Upper lobe of left lung (tissue), 4 donors: ENCODE measurements around the gene GNG7.

ENCODE experiments used
- EP300 ChIP-seq, 4 donors: sonication (generic); formaldehyde crosslinking; IDR thresholded peaks; one replicate each; pipeline ENCODE4 v1.5.1; 2017; ENCODE audit warnings: antibody characterized with exemption in 4 of 4, control low read depth in 2 of 4
- POLR2A ChIP-seq, 4 donors: fragments of 450-650 bp; IDR thresholded peaks; one replicate each; pipeline ENCODE4 v1.5.1; 2016 to 2017; ENCODE audit warnings: antibody characterized with exemption in 4 of 4, mild to moderate bottlenecking in 2 of 4
- POLR2AphosphoS5 ChIP-seq, 2 donors: sonication (generic); formaldehyde crosslinking; IDR thresholded peaks; one replicate each; pipeline ENCODE4 v1.5.1; 2017; ENCODE audit warnings: antibody characterized with exemption in 2 of 2
- TF ChIP-seq, protein P1 (sequence below), 6 experiments: fragments of 450-650 bp in 4 of 6; fragments of 200-600 bp in 2 of 6; sonication (generic) in 2 of 6; IDR thresholded peaks; one replicate each; pipeline ENCODE4 v1.5.1; 2016 to 2019; ENCODE audit warnings: antibody characterized with exemption in 6 of 6

DNA sequence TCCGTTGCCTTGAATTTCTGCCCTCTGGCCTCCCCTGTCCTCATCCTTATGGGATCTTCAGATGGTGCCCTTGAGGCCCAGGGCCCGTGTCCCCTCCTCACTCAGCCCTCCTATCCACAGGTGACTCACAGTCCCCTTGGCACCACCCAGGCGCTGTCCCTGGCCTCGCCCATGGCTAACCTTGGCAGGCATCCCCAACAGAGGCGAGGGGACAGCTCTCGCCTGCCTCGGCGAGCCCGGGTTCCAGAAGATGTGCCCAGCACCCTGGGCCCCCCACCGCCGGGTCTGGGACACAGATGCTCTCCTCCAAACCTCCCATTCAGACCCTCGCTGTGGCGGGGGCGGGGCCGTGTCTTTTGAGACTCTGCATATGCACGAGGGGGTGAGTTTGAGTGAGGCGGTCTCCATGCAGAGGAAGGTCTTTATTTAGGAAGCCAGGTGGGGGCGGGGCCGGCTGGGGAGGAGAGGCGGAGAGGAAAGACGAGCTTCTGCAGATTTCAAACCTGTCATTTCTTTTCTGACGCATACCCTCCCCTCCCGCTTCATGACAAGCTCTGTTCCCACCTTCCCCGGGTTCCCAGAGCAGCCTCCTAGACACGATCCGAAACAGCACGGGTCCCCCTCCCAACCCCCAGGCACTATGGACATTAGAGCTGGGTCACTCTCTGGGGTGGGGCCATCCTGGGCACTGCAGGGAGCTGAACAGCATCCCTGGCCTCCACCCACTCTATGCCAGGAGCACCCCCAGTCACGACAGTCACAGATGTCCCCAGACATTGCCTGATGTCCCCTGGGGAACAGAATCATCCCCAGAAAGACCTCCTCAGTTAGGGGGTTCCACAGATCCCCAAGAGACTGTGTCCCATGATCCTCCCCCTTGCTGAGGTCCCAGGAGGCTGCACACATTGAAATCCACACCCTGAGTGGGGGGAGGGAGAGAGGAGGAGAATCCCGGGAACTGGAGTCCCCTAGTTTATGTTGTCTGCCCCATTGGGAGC lies 48.5 kb downstream of the GNG7 start:
- TF ChIP-seq, protein P1, sequence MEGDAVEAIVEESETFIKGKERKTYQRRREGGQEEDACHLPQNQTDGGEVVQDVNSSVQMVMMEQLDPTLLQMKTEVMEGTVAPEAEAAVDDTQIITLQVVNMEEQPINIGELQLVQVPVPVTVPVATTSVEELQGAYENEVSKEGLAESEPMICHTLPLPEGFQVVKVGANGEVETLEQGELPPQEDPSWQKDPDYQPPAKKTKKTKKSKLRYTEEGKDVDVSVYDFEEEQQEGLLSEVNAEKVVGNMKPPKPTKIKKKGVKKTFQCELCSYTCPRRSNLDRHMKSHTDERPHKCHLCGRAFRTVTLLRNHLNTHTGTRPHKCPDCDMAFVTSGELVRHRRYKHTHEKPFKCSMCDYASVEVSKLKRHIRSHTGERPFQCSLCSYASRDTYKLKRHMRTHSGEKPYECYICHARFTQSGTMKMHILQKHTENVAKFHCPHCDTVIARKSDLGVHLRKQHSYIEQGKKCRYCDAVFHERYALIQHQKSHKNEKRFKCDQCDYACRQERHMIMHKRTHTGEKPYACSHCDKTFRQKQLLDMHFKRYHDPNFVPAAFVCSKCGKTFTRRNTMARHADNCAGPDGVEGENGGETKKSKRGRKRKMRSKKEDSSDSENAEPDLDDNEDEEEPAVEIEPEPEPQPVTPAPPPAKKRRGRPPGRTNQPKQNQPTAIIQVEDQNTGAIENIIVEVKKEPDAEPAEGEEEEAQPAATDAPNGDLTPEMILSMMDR (IDR thresholded peaks at IDR 0.05) = no peak
- TF ChIP-seq EP300 (IDR thresholded peaks at IDR 0.05) (no peak), POLR2A (IDR thresholded peaks at IDR 0.05) (no peak), POLR2AphosphoS5 (IDR thresholded peaks at IDR 0.05) (no peak)
